ENCODE data around the gene SH3PXD2B. TPM values are rescaled to one million over a fixed set of nuclear protein-coding genes. Genes with fewer than 3 reads are reported as not detected.

SH3PXD2B gene
- total and polyA plus RNA-seq, 11 donors, result 1.1 to 22.7 (median 6.9) TPM

DNA sequence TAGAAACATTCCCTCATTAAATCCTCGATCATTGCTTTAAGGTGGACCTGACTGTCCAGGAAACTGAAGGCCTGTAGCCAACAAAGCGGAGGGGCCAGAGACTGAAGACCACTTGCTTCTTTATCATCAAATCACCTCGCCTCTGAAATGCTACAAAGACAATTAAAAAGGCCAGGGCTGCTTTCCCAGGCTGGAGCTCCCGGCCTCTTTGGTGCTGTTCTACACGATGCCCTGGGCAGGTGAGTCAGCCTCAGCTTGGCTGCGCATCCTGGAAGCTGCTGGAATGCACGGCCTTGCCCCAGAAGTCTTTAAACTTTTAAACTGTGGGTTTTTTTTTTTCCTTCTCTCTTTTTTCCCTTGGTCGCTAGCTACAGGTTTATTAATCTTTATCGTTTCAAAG lies 46.5 kb downstream of the SH3PXD2B start:
- Histone ChIP-seq H3K4me1 (peaks cover 0 to 58% (median 14%) of the 10 kb centered on the region in 12 donors), H3K4me3 (no peak overlapping the region), H3K27ac (peak overlapping the region in 4 of 12 donors; percentile 2 to 60 (median 8)), H3K36me3 (peaks cover 0 to 26% (median 12%) of the 10 kb centered on the region in 9 donors), H3K9me3 (no peaks in the 10 kb centered on the region), H3K27me3 (no peaks in the 10 kb centered on the region)
- 87 to 94% (median 92%) methylated on average over 9 of the region's 9 CpGs for WGBS, 4 donors
- TF ChIP-seq, protein P1, sequence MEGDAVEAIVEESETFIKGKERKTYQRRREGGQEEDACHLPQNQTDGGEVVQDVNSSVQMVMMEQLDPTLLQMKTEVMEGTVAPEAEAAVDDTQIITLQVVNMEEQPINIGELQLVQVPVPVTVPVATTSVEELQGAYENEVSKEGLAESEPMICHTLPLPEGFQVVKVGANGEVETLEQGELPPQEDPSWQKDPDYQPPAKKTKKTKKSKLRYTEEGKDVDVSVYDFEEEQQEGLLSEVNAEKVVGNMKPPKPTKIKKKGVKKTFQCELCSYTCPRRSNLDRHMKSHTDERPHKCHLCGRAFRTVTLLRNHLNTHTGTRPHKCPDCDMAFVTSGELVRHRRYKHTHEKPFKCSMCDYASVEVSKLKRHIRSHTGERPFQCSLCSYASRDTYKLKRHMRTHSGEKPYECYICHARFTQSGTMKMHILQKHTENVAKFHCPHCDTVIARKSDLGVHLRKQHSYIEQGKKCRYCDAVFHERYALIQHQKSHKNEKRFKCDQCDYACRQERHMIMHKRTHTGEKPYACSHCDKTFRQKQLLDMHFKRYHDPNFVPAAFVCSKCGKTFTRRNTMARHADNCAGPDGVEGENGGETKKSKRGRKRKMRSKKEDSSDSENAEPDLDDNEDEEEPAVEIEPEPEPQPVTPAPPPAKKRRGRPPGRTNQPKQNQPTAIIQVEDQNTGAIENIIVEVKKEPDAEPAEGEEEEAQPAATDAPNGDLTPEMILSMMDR (IDR thresholded peaks at IDR 0.05), result no peak
- no peak for TF ChIP-seq POLR2A (IDR thresholded peaks at IDR 0.05)
- intact Hi-C loops (cut with DNase I), result no loop called here
- ATAC-seq (no peak), DNase-seq (no peak)

GRCh38 chr5:172407241-172407691 lies 47.1 kb downstream of the SH3PXD2B start:
- intact Hi-C loops (cut with DNase I), result no loop called here
- no peaks in the 10 kb centered on the region for H3K9me3 ChIP-seq
- WGBS, 4 donors, result 15 to 52% (median 37%) methylated on average over 3 of the region's 3 CpGs
- H3K27me3 ChIP-seq, result no peaks in the 10 kb centered on the region
- peak overlapping the region in 5 of 12 donors; percentile 2 to 60 (median 11) for H3K27ac ChIP-seq
- DNase-seq, result peak in 1 of 5 donors; percentile 57
- ATAC-seq, result no peak
- peaks cover 0 to 26% (median 12%) of the 10 kb centered on the region in 9 donors for H3K36me3 ChIP-seq
- peaks cover 0 to 58% (median 13%) of the 10 kb centered on the region in 12 donors for H3K4me1 ChIP-seq
- no peak for TF ChIP-seq POLR2A (IDR thresholded peaks at IDR 0.05)
- TF ChIP-seq, protein P1 (IDR thresholded peaks at IDR 0.05), result no peak
- no peak overlapping the region for H3K4me3 ChIP-seq

DNA sequence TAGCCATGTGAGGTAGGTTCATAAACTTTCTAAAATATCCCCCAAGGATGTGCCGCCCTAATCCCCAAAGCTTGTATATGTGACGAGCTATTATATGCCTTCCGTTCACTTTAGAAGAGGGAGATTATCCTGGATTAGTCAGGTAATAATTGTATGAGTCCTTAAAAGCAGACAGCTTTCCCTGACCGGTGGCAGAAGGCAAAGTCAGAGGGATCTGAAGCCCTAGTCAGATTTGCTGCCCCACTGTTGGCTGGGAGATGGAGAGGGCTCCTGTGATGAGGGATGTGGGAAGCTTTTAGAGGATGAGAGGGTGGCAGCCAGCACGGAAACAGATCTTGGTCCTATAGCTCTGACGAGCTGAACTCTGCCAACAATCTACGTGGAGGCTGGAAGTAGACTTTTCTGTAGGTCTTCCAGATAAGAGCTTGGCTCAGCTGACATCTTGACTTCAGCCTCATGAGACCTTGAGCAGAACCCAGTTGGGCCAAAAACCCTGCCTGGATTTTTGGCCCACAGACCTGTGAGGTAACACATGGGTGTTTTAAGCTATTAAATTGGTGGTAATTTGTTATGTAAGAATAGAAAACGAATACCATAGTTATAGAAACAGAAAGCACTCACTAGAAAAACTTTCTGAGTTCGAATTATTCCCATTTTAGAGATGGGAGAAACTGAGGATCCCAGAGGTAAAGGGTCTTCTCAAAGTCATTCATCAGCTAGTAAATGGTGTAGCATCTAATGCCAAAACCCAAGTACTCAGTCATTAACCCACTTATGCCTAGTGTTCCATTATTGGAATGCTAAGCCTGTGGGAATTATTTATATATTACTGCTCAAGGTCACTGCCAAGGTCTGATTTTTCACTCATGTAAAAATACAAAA lies 48.9 kb downstream of the SH3PXD2B start:
- no peak for DNase-seq
- H3K9me3 ChIP-seq, result no peaks in the 10 kb centered on the region
- peaks cover 0 to 26% (median 12%) of the 10 kb centered on the region in 9 donors for H3K36me3 ChIP-seq
- H3K4me3 ChIP-seq, result no peak overlapping the region
- TF ChIP-seq, protein P1 (IDR thresholded peaks at IDR 0.05), result no peak
- intact Hi-C loops (cut with DNase I), result no loop called here
- peaks cover 0 to 40% (median 9%) of the 10 kb centered on the region in 12 donors for H3K4me1 ChIP-seq
- WGBS, 4 donors, result 74 to 93% (median 82%) methylated on average over 9 of the region's 9 CpGs
- no peak for ATAC-seq
- H3K27me3 ChIP-seq, result no peaks in the 10 kb centered on the region
- H3K27ac ChIP-seq, result peak overlapping the region in 1 of 12 donors; percentile 90

- Histone ChIP-seq H3K9me3 (no peaks in the 10 kb centered on the region), H3K4me3 (no peak overlapping the region), H3K4me1 (peaks cover 0 to 39% (median 9%) of the 10 kb centered on the region in 12 donors), H3K27me3 (no peaks in the 10 kb centered on the region), H3K27ac (peak overlapping the region in 3 of 12 donors; percentile 67 to 90 (median 89)), H3K36me3 (peaks cover 0 to 26% (median 12%) of the 10 kb centered on the region in 9 donors)
- DNase-seq, result no peak
- WGBS, 4 donors, result 97 to 98% (median 98%) methylated on average over 4 of the region's 4 CpGs
- TF ChIP-seq POLR2A (IDR thresholded peaks at IDR 0.05), result no peak
- TF ChIP-seq, protein P1 (IDR thresholded peaks at IDR 0.05), result no peak
- intact Hi-C loops (cut with DNase I), result no loop called here
- no peak for ATAC-seq
These were observed 49.6 kb downstream of the SH3PXD2B start for GRCh38 chr5:172404746-172405145.
